Measurements from ENCODE around the gene GCLC.
"Not testable (repeated sequence)": the region's sequence is repeated elsewhere in the genome, so short reads cannot be mapped to it uniquely, and the experiment has no call there.

Gene GCLC

GRCh38 chr6:53556986-53557715 is 12.2 kb upstream of the GCLC start:
- no peak for DNase-seq

GRCh38 chr6:53553600-53553999 is 8.7 kb upstream of the GCLC start:
- DNase-seq = not testable (repeated sequence)

- DNase-seq = not testable (repeated sequence)
Observed at GRCh38 chr6:53551681-53552080, 6.8 kb upstream of the GCLC start.

DNA sequence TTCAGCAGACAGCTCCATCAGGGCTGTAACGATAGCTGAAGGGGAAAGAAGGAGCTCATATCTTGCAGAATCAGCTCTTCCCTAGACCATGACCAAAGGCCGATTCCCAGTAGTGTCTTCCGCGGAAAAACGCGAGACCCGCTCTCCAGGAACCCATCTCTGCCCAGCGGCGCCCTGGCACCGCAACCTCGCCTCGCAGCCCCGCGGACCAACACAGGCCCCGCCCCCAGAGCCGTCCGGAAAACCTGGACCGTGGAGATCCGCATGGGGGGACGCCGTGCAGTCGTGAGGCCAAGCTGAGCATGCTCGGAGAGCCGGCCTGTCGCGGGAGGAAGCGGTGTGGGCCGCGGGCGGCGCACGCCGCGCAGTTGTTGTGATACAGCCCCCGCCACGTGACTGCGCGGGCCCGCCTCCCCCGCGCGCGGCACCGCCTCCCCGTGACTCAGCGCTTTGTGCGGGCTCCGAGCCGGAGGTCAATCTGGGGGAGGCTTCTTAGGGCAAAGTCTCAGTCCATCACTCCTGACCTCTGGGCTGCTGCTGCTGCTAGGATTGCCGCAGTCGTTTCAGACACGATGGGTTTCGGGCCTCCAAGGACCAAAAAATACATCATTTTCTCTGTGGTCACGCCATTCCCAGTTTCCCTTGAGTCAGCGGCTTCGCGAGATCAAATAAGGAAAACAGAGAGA is 3.1 kb upstream of the GCLC start:
- DNase-seq = peak; percentile 98

DNA sequence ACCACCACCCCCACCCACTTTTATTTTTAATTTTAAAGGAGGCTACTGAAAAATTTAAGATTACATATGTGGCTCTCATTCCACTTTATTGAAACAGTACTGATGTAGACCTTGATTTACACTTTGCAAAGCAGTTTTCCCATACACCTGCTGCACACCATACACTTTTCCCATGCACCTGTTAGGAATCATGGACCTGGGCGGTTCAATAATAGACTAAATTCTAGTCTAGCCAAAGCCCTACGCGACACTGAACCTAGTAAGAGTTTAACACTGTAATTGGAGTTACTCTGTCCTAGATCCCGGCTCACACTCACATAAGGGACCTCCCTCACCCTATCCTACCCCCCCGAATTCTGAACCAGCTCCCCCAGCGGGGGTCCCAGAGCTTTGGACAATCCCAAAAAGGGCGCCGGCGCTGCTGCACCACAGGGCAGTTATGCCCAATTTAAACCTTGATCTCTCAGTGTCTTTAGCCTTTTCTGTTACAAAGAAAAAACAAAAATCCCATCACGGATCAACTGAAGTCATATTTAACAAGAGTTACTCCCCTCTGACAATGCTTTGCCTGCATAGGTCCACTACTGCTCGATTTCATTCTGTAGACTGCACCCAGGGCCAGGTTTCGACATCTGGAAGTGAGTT is 2.4 kb upstream of the GCLC start:
- no peak for DNase-seq

- DNase-seq = no peak
Observed at GRCh38 chr6:53546281-53546680, 1.4 kb upstream of the GCLC start.

DNA sequence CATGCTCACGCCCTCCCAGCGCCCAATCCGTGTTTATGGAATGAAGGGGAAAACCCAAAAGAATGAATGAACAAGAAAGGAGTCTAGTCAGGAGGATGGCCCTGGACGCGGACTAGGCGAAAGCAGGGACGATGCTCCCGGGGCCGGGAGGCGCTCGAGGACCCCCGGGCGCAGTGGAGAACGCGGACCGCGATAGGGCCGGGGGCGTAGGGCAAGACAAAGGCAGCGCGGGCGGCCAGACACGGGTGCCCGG is 758 bp downstream of the GCLC start:
- DNase-seq = no peak

DNA sequence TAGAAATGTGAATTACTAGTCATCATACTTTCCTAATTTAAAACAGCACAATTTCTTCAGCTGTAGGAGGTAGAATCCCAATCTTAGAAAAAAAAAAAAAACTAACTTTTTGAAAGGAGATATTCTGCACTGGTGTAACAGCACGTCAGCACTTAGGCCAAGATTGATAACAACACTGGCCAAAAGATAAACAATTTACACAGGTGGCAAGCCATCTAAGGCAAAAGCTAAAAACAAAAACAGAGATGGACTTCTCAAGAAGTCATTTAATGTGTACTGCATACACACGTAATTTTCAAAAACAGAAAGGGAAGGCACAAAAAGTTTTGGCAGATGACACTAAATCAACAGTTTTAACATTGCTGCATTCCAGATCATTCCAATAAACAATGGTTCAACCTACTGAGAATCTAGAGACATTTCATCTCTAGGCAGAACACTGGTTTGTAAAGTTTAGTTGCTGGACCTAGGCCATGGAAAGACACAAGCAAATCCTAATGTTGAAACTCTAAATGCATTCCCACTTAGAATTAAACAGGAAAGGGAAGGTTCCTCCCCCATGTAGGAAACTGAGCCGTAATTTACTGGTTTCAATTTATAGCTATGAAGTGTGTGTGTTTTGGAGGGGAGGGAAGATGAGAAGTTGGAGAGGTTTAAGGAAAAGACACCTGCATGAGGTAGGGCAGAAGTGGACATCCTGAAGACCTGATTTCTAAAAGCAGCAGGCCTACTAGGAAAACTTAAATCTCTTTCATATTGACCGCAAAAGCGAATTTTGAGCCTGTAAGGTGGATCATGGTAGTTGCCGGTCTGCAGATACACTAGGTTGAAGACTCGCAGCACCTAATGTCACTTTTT is 1.3 kb downstream of the GCLC start:
- no peak for DNase-seq

GRCh38 chr6:53541900-53542299 is 3.0 kb downstream of the GCLC start:
- DNase-seq = no peak

- DNase-seq = no peak
Observed at GRCh38 chr6:53540129-53540692, 4.7 kb downstream of the GCLC start.

DNA sequence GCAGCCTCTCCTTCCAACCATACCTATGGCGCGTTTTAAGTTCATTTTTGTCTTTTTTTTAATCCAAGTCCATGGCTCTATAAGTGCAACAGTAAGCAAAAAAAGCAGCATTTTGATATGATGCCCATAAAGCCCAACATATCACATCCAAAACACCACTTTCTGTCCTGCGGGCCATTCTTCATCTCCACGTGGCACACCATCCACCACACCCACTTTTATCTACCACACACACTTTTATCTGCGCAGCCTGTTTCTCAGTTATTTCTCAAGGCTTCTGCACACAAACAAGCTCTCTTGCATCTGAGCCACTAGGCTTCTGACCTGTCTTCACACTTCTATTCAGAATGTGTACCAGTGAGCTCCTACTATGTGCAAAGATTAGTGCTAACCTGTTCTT is 5.3 kb downstream of the GCLC start:
- DNase-seq = no peak

GRCh38 chr6:53536561-53536960 is 8.3 kb downstream of the GCLC start:
- DNase-seq = no peak

DNA sequence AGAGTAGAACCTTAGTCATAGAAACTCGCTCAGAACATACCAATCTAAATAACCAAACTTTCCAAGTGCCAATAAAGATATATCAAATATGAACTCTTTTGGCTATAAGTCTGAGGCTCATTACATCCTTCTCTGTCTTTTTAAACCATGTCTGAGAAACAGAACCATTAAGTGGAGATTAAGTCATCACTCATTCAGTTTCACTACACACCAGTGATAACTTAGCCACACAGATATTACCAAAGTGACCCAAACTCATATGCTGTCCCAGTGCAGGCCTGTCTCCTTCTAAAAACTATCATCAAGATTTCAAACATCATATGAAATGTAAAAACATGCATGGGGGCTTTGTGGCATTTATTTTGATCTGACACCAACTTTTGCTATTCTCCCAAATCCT is 12.0 kb downstream of the GCLC start:
- no peak for DNase-seq

DNA sequence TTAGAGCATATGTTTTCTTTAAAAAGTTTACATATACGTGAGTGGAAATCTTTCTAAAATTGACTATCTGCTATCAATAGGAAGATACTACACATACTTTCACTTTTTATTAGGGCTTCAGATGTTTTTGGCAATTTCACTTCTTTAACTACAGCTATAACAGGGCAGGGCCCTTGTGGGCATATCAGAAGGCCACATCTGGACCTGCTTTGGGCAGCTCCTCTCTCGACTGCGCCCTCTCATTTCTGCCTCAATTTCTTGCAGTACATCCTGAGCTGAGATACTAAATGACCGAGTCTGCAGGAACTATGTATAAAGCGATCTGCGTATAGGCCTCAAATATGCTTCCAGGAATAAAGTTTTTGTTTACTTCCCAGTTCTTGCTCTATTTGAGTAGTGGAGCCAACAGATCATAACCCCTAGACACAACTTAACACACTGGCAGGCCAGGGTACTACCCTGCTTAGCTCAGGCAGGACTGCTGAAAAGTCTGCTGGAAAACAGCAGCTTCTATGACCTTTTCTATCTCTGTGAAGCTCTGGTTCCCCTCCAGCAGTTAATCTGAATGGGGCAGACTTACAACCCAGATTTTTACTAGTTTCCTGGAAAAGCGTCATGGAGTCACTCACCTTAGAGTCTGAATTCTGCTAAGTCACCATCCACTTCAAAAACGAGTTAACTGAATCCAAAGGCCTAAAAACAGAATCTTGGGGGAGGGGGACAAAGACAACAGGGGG is 12.7 kb downstream of the GCLC start:
- no peak for DNase-seq

DNA sequence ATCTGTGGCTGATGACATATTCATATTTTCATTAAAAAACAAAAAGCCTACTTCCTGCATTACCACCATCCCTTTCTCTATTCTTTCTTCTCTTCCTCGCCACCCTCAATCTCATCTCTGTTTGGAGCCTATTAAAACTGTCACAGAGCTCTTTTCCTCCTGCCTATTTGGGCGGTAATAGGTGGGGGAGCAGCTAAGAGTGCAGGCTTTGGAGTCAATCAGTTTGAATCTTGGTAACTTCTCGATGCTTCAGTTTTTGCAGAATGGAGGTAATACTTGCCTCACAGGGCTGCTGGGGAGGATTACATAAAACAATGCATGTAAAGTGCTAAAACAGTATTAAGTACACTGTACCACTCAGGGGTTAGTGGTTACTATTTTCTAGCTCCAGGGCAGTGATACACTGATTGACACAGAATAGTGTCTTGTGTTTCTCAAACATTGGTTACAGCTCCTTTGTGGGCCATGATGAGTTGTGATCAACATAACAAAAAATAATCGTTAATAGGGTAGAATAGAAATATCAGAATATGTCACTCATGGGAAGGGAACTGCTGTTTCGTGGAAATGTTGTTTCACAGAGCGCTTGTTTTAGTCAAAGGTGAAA is 14.0 kb downstream of the GCLC start:
- DNase-seq = no peak

GRCh38 chr6:53530346-53530745 is 14.6 kb downstream of the GCLC start:
- DNase-seq = no peak

GRCh38 chr6:53529324-53530036 is 15.4 kb downstream of the GCLC start:
- DNase-seq = no peak

DNA sequence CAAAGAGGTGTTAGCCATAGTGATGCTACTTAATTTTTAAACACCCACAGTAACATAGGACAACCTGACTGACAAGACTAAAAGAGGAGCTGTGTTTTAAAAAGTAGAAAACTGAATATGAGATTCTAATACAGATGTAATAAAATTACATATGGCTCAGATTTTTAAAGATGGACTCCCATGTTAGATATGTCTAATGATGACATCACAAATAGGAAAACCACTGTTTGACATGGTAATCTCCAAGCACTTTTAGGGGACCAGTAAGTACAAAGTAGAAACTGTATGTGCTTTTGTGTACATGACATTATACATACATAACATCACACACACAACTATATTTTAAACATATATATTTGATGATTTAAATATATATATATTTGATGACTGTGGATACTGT is 16.8 kb downstream of the GCLC start:
- no peak for DNase-seq

- no peak for DNase-seq
Observed at GRCh38 chr6:53527249-53527765, 17.6 kb downstream of the GCLC start.

- DNase-seq = no peak
Observed at GRCh38 chr6:53526000-53526399, 18.9 kb downstream of the GCLC start.

- no peak for DNase-seq
Observed at GRCh38 chr6:53524455-53524815, 20.5 kb downstream of the GCLC start.
